HG03064 (cell line): Measurements from ENCODE around the gene DMRTC2.
A peak's percentile ranks its signal among the peaks of the same experiment; 100 is the strongest.
"Not testable (repeated sequence)": the region's sequence is repeated elsewhere in the genome, so short reads cannot be mapped to it uniquely, and the experiment has no call there.

ENCODE experiments used
- ATAC-seq: cut with Tn5 transposase; IDR thresholded peaks from one replicate; pipeline ENCODE4 v1.9.1; 2021; ENCODE audit warnings: low read depth; ENCODE audit not compliant: unreplicated experiment

The DMRTC2 gene

DNA sequence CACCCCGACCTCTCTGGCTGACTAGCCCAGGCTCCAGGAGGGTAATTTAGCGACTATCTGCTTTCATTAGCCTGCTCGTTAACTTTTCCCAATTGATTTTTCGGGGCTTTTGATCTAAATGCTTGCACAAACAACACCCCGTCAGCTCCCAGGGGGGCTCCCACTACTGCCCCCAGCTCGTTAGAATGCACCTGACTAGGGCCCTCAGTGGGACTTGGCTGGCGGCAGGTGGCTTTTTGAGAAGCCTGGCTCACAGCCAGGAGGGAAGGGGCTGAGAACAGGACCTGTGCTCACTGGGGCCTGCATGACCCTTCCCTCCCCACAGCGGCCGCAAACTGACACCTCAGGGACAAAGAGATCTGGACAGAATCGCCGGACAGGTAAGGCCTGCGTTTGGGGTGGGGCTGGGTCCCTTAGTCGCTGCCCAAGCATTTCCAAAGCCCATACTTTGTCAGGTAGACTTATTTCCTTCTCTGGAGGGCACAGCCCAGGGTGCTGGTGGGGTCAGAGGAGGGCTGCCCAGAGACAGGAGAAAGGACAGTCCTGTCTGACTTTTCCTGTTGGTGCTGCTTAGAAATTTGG, 24.6 kb downstream of the DMRTC2 start:
- ATAC-seq, result no peak

DNA sequence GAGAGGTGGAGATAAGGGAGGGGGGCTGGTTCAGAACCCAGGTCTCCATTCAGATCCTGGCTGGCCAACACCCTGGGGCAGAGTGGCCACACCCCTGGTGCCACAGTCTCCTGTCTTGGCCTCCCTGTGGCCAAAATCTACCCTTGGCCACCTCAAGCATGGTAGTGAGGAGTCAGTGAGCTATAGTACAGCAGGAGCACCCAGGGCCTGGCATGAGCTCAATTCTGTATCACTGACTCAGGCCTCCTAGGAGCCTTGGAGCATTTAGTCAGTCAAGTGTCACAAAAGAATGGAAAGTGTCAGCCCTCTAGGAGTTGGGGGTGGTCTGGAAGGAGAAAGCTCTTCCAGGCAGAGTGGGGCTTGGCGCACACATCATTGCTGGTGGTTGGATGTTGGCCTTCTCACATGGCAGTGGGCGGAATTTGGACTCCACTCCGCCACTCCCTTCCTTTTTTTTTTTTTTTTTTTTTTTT, 25.6 kb downstream of the DMRTC2 start:
- ATAC-seq, result no peak

GRCh38 chr19:41871573-41872383, 26.9 kb downstream of the DMRTC2 start:
- no peak for ATAC-seq

DNA sequence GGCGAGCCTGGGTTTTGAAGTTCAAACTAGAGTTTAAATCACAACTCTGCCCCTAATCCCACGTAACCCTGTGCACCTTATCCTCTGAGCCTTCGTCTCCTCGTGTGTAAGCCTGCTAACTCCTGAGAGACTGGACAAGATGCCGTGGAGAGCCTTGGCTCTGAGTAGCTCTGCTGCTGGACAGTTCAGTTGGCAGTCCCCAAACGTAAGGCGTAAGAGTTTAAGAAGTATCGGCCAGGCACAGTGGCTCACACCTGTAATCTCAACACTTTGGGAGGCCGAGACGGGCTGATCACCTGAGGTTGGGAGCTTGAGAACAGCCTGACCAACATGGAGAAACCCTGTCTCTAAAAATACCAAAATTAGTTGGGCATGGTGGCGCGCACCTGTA, 27.5 kb downstream of the DMRTC2 start:
- ATAC-seq, result no peak

- ATAC-seq, result no peak
These were observed 28.2 kb downstream of the DMRTC2 start for GRCh38 chr19:41872775-41873647.

DNA sequence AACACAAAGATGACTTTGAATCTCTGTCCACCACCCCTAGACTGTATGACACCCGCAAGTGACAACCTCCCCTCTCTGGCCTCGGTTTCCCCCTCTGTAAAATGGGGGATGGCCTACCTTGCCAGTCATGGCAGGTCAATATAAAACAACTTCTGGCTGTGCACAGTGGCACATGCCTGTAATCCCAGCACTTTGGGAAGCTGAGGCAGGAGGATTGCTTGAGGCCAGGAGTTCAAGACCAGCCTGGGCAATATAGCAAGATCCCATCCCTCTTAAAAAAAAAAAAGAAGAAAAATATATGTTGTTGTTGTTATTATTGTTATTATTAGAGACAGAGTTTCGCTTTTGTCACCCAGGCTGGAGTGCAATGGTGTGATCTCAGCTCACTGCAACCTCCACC, 31.1 kb downstream of the DMRTC2 start:
- ATAC-seq, result not testable (repeated sequence)

- ATAC-seq, result peak; percentile 52
These were observed 32.3 kb downstream of the DMRTC2 start, which contains the start of gene CD79A for GRCh38 chr19:41876847-41877832. CD79A (plus strand) TSS chr19:41877279; CDS start chr19:41877305, 26 bp downstream.

DNA sequence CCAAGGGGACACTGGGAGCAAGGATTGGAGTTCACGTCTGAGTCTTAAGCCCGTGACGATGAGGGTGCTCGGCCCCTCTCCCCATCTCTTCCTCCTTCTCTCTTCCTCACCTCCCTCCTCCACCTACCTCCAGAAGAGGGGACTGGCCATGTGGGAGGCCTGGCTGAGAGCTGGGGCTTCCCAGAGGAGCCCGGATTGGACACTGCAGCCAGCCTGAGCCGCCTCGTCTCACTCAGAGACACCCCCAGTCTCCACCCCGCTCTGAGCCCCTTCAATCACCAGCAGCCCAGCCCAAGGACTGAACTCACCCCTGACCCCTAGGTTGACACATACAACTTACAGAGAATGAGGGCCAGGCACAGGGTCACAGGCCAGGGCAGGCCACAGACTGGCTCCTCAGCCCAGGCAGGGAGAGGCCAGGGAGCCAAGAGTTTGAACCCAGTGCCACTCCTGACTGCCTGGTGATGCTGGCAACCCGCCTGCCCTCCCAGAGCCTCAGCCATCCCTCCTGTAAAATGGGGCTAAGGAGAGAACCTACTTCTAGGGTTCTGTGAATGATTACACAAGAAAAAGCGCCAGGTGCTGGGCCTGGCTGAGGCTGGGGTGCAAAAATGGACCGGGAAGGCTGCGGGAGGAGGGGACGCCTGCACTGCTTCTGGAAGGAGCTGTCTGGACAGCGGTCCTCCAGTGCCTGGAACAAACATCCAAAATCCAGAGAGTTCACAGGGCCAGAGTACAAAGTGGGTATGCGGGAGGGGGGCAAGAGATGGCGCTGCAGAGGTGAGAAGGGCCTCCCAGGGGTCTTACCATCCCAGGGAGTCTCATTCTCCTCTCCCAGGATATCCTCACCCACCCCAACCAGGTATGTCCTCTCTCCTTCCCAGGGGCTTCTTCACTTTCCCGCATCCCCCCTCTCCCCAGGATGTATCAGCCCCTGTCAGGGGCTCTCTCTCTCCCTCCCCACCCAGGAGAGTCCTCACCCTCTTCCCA, 33.4 kb downstream of the DMRTC2 start:
- ATAC-seq, result no peak

- ATAC-seq, result no peak
These were observed 34.2 kb downstream of the DMRTC2 start for GRCh38 chr19:41879080-41879479.

GRCh38 chr19:41879670-41880328, 35.0 kb downstream of the DMRTC2 start:
- no peak for ATAC-seq

DNA sequence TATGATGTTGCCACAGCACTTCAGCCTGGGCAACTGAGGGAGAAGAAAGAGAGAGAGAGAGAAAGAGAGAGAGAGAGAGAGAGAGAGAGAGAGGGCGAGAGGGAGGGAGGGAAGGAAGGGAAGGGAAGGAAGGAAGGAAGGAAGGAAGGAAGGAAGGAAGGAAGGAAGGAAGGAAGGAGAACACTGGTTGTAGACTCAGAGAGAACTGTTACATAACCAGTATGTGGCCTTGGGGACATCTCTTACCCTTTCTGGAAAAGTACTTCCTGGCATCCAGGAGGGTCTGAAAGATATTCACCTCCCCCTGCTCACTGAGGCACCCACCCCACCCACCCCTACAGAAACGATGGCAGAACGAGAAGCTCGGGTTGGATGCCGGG, 35.5 kb downstream of the DMRTC2 start:
- no peak for ATAC-seq

DNA sequence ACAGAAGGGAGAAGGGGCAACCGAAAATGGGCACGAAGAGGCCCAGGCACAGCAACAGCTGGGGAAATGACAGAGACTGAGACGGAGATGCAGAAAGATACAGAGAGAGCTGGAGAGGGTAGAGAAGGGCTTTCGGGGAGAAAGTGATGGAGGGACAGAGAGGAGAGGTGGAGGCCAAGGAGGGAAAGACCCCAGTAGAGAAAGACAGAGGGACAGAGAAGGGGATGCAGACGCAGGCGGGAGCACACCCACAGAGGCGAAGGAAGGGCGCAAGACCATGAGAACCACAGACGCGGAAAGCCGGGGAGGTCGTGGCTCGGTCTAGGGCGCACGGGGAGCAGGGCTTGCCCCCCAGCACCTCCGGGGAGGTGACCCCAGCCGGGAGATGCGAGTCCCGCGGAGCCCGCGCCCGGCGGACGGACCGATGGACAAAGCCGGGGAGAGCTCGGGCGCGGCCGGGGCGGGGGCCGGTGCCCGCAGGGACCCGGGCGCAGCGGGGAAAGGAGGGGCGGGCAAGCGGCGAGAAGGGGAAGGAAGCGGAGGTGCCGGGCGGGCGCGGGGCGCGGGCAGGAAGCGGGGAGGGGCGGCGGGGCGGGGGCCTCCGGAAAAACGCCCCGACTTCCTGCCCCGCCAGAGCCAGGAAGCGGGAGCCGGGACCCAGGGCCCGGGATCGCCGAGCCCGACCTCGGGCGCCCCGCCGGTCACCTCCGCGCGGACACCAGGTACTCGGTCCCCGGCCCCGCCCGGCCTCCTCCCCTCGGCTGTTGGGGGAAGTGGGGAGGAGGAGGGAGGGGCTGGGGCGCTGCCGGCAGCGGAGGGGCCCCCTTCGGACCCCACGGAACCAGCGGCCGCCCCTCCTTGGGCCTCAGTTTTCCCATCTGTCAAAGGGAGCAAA, 38.0 kb downstream of the DMRTC2 start, which contains the start of gene ARHGEF1:
Gene ARHGEF1, plus strand, starts transcription at position 617 of the 895 bp plus-strand sequence. CDS start 4,899 bp downstream, outside the sequence.
- ATAC-seq, result no peak

DNA sequence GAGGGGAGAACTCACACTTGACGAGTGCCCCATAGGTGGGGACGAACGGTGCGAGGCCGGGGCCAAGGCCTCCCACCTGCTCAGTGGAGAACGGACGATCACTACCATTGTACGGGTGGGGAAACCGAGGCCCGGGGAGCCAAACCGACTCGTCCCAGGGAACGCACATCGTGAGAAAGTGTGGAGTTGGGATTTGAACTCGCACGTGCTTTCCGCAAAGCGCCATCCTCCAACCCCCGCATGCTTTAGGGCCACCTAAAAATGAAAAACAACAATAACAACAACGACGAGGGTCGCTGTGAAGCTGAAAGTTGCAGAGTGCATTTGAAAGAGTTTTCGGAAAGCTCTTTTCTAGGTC, 38.6 kb downstream of the DMRTC2 start:
- no peak for ATAC-seq

DNA sequence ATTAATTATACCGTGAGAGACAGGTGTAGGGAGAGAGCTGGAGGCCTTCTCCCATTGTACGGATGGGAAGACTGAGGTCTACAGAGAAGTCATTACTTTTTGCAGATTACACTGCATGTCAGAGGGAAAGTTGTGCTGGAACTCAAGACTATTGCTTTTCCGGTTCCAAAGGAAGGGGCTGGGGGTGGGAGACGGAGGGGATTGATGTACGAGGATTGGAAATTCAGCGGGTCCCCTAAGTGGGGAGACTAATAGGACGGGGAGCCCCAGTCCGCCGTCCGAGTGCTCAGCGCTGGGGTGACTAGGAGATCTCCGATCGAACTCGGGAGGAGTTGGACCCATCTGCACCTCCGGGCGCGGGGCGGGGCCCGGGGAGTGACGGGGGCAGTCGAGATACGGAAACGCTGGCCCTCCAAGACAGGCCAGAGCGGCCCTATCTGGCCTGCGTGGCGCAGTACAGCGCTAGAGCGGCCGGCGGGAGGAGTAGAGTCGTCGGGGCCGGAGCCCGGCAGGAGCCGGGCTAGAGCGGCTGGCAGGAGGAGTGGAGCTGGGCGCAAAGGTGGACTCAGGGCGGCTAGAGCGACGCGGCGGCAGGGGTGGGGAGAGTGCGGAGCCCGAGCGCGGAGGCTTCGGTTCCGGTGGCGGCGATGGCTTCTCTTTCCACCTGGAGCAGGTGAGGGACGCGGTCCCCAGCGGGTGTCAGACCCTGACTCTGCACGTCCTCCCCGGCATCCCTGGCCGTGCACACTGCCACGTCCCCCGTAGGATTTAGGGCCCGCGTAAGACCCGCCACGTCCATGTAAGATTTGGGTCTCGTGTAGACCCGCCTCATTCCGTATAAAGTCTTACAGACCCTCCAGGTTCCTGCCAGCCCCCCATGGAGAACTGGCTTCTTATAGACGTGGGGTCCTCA, 39.2 kb downstream of the DMRTC2 start:
- ATAC-seq, result peak; percentile 61

- ATAC-seq, result no peak
These were observed 42.2 kb downstream of the DMRTC2 start for GRCh38 chr19:41886761-41887710.
